GM12891 (cell line): ENCODE data around the gene PLXNB1.

Experiments used
- DNase-seq: peaks from one replicate; pipeline ENCODE4 v3.0.0; 2011; ENCODE audit warnings: low spot score; ENCODE audit not compliant: insufficient read length
- FAIRE-seq: peaks from 2 replicates; lab custom pipeline; 2011; peaks lifted over from hg19 to GRCh38; lab: Jason Lieb, UNC
- PAX5 ChIP-seq: IDR thresholded peaks from 2 replicates; pipeline ENCODE4 v1.6.1; 2011; ENCODE audit warnings: low read length, moderate library complexity, mild to moderate bottlenecking; ENCODE audit not compliant: insufficient read depth, severe bottlenecking
- POLR2A ChIP-seq: IDR thresholded peaks from 2 replicates; pipeline ENCODE4 v1.6.1; 2011; ENCODE audit warnings: low read depth, low read length, control low read depth
- POLR2AphosphoS5 ChIP-seq: IDR thresholded peaks from 2 replicates; pipeline ENCODE4 v1.6.1; 2011; ENCODE audit warnings: low read depth, low read length, control low read depth
- POU2F2 ChIP-seq: IDR thresholded peaks from 2 replicates; pipeline ENCODE4 v1.6.1; 2011; ENCODE audit warnings: low read depth, mild to moderate bottlenecking, control low read depth, low read length, moderate library complexity
- SPI1 ChIP-seq: IDR thresholded peaks from 2 replicates; pipeline ENCODE4 v1.6.1; 2011; ENCODE audit warnings: low read depth, low read length, control low read depth
- TAF1 ChIP-seq: IDR thresholded peaks from 2 replicates; pipeline ENCODE4 v1.6.1; 2011; ENCODE audit warnings: low read depth, low read length, control low read depth

The PLXNB1 gene

DNA sequence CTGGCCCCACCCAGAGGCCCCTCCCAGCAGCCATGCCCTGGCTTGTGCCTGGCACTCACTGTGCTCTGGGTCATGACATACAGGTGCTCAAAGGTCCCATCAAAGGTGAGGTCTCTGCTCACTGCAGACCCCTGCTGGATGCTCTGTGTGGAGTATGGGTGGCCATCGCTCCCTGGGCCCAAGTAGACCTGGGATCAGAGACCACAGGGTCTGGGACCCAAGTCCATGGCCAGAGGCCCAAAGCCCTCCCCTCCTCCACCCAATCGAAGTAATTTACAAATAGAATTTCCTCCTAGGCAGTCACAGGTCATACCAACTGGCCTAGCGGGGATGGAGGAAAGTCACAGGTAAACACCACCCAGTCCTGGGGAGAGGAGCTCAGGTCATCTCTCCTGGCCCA, 7.6 kb downstream of the PLXNB1 start:
- TF ChIP-seq PAX5 (no peak), POLR2A (no peak), POU2F2 (no peak)
- no peak for FAIRE-seq
- DNase-seq: no peak

DNA sequence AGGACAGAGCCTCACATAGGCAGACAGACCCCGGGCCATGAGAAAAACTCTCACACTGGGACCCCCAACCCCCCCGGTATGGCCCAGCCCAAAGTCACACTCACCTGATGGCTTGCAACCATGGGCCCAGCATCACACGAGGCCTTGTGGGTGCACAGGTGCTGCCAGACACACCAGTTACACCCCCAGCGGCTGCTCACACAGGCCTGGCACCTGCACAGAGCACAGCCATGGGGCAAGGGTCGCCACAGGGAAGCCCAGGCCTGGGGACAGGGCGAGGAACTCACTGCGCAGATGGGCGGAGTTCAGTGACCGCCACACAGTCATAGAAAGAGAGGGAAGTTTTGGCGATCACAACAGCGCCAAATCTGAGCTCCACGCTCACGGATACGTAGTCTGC, 9.3 kb downstream of the PLXNB1 start:
- DNase-seq: no peak
- FAIRE-seq: no peak
- TF ChIP-seq POLR2AphosphoS5 (no peak), POLR2A (no peak), PAX5 (no peak), TAF1 (no peak), POU2F2 (no peak), SPI1 (no peak)

DNA sequence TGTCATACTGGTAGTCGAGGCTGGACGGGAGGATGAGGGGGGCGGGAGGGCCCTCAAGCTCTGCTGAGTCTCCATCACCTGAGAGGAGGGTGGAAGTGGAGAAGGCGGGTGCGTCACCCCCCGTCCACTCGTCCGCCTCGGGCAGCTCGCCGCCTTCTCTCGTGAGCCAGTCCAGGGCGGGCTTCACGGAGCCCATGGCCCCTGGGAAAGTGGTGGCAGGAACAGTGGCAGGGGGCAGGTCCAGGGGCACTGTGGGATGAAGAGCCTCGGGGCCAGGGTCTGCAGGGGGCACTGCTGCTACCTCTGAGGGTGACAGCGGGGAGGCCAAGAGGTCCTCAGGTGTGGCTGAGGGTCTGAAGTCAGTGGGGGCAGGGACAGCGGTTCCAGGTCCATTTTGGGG, 10.3 kb downstream of the PLXNB1 start:
- TF ChIP-seq TAF1: no peak
- TF ChIP-seq PAX5: no peak
- no peak for TF ChIP-seq POLR2AphosphoS5
- no peak for TF ChIP-seq POU2F2
- no peak for TF ChIP-seq POLR2A
- TF ChIP-seq SPI1: no peak
- no peak for FAIRE-seq
- no peak for DNase-seq

DNA sequence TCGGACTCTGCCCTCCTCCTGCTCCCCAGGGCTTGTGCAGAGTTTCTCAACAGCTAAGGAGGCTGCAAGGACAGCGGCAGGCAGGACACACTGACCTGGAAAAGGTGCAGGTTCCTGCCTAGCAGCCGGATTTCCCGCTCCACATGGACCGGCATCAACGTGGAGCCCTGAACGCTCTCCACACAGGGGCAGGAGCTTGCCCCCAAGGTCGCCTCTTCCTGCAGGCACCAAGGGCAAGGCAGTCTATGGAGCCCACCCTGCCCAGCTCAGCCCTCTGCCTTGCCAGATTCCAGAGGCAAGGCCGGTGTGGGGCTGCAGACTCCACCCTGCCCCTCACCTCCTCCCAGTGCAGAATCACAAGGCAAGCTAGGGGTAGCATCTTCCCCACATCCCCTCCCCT, 10.7 kb downstream of the PLXNB1 start:
- no peak for TF ChIP-seq POU2F2
- no peak for TF ChIP-seq PAX5
- no peak for TF ChIP-seq POLR2AphosphoS5
- TF ChIP-seq POLR2A: no peak
- no peak for TF ChIP-seq SPI1
- no peak for TF ChIP-seq TAF1
- FAIRE-seq (no peak), DNase-seq (no peak)

DNA sequence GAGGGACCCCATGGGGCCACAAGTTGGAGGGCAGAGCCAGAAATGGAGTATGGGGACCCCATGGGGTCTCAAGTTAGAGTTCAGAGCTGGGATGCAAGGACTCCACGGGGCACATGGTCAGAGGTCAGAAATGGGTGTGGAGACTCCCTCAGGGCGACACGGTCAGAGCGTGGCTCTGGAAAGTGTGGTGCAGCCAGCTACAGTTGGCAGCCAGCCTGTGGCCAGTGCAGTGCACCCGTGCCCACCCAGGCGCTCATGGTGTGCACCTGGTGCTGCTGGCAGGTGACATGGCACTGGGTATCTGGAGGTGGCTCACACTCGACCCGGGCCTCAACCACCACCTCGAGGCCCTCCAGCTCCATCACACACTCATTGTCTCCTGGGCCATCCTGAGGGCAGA, 11.2 kb downstream of the PLXNB1 start:
- no peak for TF ChIP-seq SPI1
- no peak for TF ChIP-seq POLR2A
- TF ChIP-seq POU2F2: no peak
- TF ChIP-seq POLR2AphosphoS5: no peak
- no peak for TF ChIP-seq PAX5
- TF ChIP-seq TAF1: no peak
- DNase-seq (no peak), FAIRE-seq (no peak)

DNA sequence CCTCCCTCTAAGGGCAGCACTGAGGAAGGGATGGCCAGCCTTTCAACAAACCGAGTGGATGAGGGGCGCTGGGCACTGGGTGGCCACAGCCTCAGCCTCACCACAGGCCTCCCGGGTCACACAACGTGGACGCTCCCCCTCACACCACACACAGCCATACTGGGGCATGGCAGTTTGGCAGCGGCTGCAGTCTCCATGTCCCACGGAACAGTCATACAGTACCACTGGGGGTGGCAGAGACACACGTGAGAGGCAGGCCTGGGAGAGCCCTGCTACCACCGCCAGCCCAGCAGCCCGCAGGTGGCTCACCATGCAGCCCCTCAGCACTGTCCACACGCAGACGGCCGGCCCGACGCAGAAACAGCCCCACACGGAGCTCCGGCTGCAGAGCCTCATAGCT, 11.7 kb downstream of the PLXNB1 start:
- no peak for TF ChIP-seq PAX5
- TF ChIP-seq POU2F2: no peak
- TF ChIP-seq TAF1: no peak
- no peak for TF ChIP-seq POLR2A
- TF ChIP-seq SPI1: no peak
- TF ChIP-seq POLR2AphosphoS5: no peak
- no peak for DNase-seq
- FAIRE-seq: no peak

DNA sequence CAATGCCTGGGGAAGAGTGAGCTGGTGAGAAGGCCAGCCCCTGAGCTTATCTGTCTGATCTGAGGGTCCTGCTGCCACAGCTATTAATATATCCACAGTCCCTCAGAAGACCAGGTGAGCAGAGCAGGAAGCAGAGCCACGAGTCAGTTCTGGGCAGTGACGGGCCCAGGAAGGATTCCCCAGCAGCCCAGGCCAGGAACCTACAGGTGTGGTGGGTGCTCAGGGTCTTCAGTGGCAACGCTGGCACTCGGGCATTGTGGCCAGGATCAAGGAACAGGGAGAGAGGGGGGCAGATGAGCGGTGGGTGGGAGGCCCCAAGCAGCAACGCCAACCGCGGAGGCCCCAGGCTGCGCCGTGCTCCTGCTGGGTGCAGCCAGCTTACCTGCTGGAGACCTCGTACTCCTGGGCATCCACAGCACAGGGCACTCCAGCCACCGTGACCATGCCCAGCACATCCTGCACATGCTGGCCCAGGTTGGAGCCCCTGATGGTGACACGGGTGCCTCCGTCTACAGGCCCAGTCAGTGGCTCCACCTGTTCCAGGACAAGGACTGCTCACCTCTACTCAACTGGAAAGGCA, 12.3 kb downstream of the PLXNB1 start:
- no peak for FAIRE-seq
- TF ChIP-seq TAF1 (no peak), SPI1 (no peak), POU2F2 (no peak), POLR2A (no peak), POLR2AphosphoS5 (no peak), PAX5 (no peak)

DNA sequence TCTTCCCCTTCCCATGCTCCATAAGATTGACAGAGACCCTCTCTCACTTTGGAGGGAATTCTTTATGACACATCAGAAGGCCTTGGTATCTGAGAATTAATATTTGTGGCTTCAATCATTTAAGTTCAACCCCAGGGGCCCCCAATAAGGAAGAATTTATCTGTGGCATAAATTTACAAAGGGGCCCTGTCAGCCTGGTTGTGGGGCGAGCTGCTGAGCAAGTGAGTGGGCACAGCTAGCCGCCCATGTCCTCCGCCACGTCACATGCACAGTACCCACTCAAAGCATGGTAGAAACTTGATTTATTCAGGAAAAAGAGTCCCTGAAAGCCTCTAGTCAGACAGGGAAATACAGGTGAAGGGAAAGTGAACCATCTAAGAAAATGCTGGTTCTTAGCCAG, 13.3 kb downstream of the PLXNB1 start:
- DNase-seq (no peak), FAIRE-seq (no peak)
- TF ChIP-seq POLR2AphosphoS5 (no peak), TAF1 (no peak), PAX5 (no peak)

More for the DNA sequence above, 12.3 kb downstream of the PLXNB1 start:
- no peak for DNase-seq

DNA sequence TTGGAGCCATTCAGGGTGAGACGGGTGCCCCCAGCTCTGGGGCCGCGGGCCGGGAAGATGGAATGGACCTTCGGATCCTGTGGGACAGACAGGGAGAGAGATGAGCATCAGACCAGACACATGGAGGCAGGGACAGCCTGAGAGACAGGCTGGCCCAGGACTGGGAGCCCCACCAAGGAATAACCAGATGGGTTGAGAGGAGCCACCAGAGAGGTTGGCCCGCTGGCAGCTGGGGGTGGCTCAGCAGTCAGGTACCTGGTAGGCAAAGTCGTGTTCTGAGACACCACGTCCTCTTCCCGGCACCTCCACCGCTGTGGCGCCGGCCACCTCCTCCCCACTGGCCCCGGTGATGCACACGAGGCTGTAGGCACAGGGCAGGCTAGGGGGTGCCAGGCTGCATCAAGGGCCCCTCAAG, 13.8 kb downstream of the PLXNB1 start:
- TF ChIP-seq POLR2AphosphoS5 (no peak), PAX5 (no peak), TAF1 (no peak), SPI1 (no peak), POLR2A (no peak), POU2F2 (no peak)
- no peak for DNase-seq
- FAIRE-seq: no peak
